Neural cell (in vitro differentiated cells): Measurements from ENCODE around the gene GMDS. TPM values are rescaled to one million over a fixed set of nuclear protein-coding genes. Genes with fewer than 3 reads are reported as not detected.

Source experiments
- H2AFZ ChIP-seq: fragments of 200-600, 300-800 bp; sonication (generic), shearing (Covaris generic); 2 replicates; pipeline ENCODE4 v1.6.0; 2014; ENCODE audit warnings: low read depth, mild to moderate bottlenecking, antibody characterized with exemption, low read length, moderate library complexity
- H3F3A ChIP-seq: fragments of 200-600 bp; shearing (Covaris generic); 2 replicates; pipeline ENCODE4 v1.6.1; 2016; ENCODE audit warnings: mild to moderate bottlenecking, moderate library complexity, mixed read lengths, antibody characterized with exemption, low read length; ENCODE audit not compliant: insufficient read depth, poor library complexity, severe bottlenecking
- H3K27ac ChIP-seq: fragments of 200-600, 300-800 bp; sonication (generic), shearing (Covaris generic); 2 replicates; pipeline ENCODE4 v1.5.1; 2014; ENCODE audit warnings: mild to moderate bottlenecking, low read length, moderate library complexity
- H3K27me3 ChIP-seq: fragments of 300-800, 200-600 bp; sonication (generic), shearing (Covaris generic); 2 replicates; pipeline ENCODE4 v1.6.0; 2014; ENCODE audit warnings: mild to moderate bottlenecking, low read depth, low read length, moderate library complexity; ENCODE audit not compliant: insufficient read depth
- H3K36me3 ChIP-seq: fragments of 300-800, 200-600 bp; sonication (generic), shearing (Covaris generic); 2 replicates; pipeline ENCODE4 v1.5.1; 2014; ENCODE audit warnings: mild to moderate bottlenecking, antibody characterized with exemption, low read length, moderate library complexity; ENCODE audit not compliant: insufficient read depth
- H3K4me2 ChIP-seq: fragments of 300-800, 200-600 bp; sonication (generic), shearing (Covaris generic); 2 replicates; pipeline ENCODE4 v1.6.0; 2014; ENCODE audit warnings: mild to moderate bottlenecking, low read length
- H3K4me3 ChIP-seq: fragments of 300-800, 200-600 bp; sonication (generic), shearing (Covaris generic); 2 replicates; pipeline ENCODE4 v1.5.1; 2014; ENCODE audit warnings: mild to moderate bottlenecking, low read length, moderate library complexity
- H3K79me2 ChIP-seq: fragments of 200-600 bp; shearing (Covaris generic); replicated peaks from 2 replicates; pipeline ENCODE4 v1.6.0; 2014; ENCODE audit warnings: mild to moderate bottlenecking, low read length, moderate library complexity; ENCODE audit not compliant: insufficient read depth
- H3K9ac ChIP-seq: fragments of 300-800, 200-600 bp; sonication (generic), shearing (Covaris generic); 2 replicates; pipeline ENCODE4 v1.6.1; 2016; ENCODE audit warnings: mild to moderate bottlenecking, low read length, mixed read lengths
- H3K9me2 ChIP-seq: fragments of 200-600 bp; shearing (Covaris generic); 2 replicates; pipeline ENCODE4 v1.6.1; 2016; ENCODE audit warnings: mild to moderate bottlenecking, low read length, mixed read lengths; ENCODE audit not compliant: insufficient read depth
- H3K9me3 ChIP-seq: fragments of 200-600, 300-800 bp; sonication (generic), shearing (Covaris generic); 2 replicates; pipeline ENCODE4 v1.6.1; 2016; ENCODE audit warnings: mild to moderate bottlenecking, mixed run types, low read length, moderate library complexity, mixed read lengths
- H4K20me1 ChIP-seq: fragments of 200-600 bp; shearing (Covaris generic); 2 replicates; pipeline ENCODE4 v1.6.1; 2016; ENCODE audit warnings: mild to moderate bottlenecking, mixed run types; ENCODE audit not compliant: insufficient read depth
- CTCF ChIP-seq: fragments of 450-650 bp; IDR thresholded peaks from 2 replicates; pipeline ENCODE4 v1.5.1; 2014; ENCODE audit warnings: antibody characterized with exemption, mild to moderate bottlenecking, moderate library complexity; ENCODE audit not compliant: poor library complexity, severe bottlenecking
- EP300 ChIP-seq: fragments of 450-650 bp; conservative IDR thresholded peaks from 2 replicates; pipeline ENCODE4 v1.6.1; 2014; ENCODE audit warnings: antibody characterized with exemption, mild to moderate bottlenecking, moderate library complexity; ENCODE audit not compliant: poor library complexity, severe bottlenecking
- EZH2 ChIP-seq: fragments of 200-600, 300-800 bp; shearing (Covaris generic), sonication (generic); IDR thresholded peaks from 2 replicates; pipeline ENCODE4 v1.6.1; 2014; ENCODE audit warnings: antibody characterized with exemption, low read length, borderline replicate concordance, mild to moderate bottlenecking; ENCODE audit not compliant: insufficient read depth, poor library complexity, severe bottlenecking
- MXI1 ChIP-seq: fragments of 450-650 bp; conservative IDR thresholded peaks from 2 replicates; pipeline ENCODE4 v1.6.1; 2014; ENCODE audit warnings: antibody characterized with exemption, mild to moderate bottlenecking; ENCODE audit not compliant: poor library complexity, severe bottlenecking
- POLR2AphosphoS5 ChIP-seq: IDR thresholded peaks from 2 replicates; pipeline ENCODE4 v1.6.1; 2012
- RAD21 ChIP-seq: fragments of 450-650 bp; conservative IDR thresholded peaks from 2 replicates; pipeline ENCODE4 v1.6.1; 2014; ENCODE audit warnings: antibody characterized with exemption, mild to moderate bottlenecking, moderate library complexity
- SMC3 ChIP-seq: fragments of 450-650 bp; conservative IDR thresholded peaks from 2 replicates; pipeline ENCODE4 v1.6.1; 2014; ENCODE audit warnings: antibody characterized with exemption, mild to moderate bottlenecking, moderate library complexity; ENCODE audit not compliant: poor library complexity
- TAF1 ChIP-seq: IDR thresholded peaks from 2 replicates; pipeline ENCODE4 v1.6.1; 2012; ENCODE audit warnings: low read depth
- polyA plus RNA-seq: library from polyadenylated mRNA; depleted of rRNA; stranded (reverse); fragments of >200 nt; gene quantifications from 2 replicates; pipeline ENCODE4 v1.2.3, GENCODE V29; 2014
- TF ChIP-seq, protein P1 (sequence below): IDR thresholded peaks from 2 replicates; pipeline ENCODE4 v1.6.1; 2012; ENCODE audit warnings: borderline replicate concordance

GMDS gene
- polyA plus RNA-seq, 1 donor from 2014 or later = 11.4 TPM

DNA sequence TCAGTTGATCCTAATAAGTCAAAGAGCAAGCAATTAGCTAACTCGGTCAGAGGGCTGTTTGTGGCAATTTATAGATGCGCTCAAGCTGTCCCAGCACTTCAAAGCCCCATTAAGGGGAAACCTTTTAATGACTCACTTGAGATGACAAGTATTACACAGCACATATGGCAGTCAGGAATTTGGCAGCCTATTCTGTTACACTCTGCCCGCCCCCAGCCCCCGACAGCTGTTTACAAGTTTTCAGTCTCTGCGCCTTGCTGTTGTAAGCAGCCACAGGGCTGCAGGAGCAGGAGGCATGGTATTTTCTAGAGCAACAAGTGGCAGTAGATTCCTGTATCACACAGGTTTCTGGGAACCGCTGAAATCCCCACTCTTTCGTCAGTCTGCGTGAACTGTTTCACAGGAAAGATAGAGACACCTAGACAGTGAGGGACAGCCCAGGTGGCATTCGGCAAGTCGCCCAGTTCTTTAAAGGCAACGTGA is 372.7 kb downstream of the GMDS start:
- no peak overlapping the region for H3K4me2 ChIP-seq

DNA sequence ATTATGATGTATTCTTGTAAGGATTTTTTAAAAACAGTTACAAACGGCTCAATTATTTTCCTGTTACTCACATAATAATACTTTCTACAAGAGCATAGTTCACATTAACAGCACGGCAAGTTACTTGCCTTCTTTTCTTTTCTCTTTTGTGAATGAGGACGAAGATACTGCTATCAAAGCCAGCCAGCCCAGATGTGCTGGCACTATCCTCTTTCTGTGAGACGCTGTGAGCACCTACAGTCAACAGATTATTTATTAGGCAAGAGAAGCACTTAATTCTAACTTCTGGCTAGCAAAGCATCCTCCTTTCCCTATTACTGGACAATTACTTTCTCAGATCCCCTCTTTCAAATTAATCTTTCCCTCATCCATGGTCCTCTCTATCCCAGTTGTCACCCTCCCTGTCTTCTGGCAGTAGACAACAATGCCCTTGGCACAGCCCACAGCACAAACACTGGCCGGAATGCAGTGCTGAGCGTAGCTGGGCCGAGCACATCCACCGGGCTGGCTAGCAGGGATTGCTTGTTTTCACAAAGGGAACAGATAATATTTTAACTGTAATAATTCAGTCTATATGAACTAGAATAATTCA is 373.6 kb downstream of the GMDS start:
- TF ChIP-seq RAD21 (no peak), MXI1 (no peak), CTCF (no peak), TAF1 (no peak), EP300 (no peak), POLR2AphosphoS5 (no peak), SMC3 (no peak), EZH2 (no peak)
- TF ChIP-seq, protein P1, sequence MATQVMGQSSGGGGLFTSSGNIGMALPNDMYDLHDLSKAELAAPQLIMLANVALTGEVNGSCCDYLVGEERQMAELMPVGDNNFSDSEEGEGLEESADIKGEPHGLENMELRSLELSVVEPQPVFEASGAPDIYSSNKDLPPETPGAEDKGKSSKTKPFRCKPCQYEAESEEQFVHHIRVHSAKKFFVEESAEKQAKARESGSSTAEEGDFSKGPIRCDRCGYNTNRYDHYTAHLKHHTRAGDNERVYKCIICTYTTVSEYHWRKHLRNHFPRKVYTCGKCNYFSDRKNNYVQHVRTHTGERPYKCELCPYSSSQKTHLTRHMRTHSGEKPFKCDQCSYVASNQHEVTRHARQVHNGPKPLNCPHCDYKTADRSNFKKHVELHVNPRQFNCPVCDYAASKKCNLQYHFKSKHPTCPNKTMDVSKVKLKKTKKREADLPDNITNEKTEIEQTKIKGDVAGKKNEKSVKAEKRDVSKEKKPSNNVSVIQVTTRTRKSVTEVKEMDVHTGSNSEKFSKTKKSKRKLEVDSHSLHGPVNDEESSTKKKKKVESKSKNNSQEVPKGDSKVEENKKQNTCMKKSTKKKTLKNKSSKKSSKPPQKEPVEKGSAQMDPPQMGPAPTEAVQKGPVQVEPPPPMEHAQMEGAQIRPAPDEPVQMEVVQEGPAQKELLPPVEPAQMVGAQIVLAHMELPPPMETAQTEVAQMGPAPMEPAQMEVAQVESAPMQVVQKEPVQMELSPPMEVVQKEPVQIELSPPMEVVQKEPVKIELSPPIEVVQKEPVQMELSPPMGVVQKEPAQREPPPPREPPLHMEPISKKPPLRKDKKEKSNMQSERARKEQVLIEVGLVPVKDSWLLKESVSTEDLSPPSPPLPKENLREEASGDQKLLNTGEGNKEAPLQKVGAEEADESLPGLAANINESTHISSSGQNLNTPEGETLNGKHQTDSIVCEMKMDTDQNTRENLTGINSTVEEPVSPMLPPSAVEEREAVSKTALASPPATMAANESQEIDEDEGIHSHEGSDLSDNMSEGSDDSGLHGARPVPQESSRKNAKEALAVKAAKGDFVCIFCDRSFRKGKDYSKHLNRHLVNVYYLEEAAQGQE = no peak
- H3K27me3 ChIP-seq = no peaks in the 10 kb centered on the region
- no peaks in the 10 kb centered on the region for H3K9me3 ChIP-seq
- no peak overlapping the region for H3K27ac ChIP-seq
- H3K9ac ChIP-seq = no peak overlapping the region
- no peaks in the 10 kb centered on the region for H3K36me3 ChIP-seq
- H3K79me2 ChIP-seq = no peaks in the 10 kb centered on the region
- no peak overlapping the region for H3K4me3 ChIP-seq
- H4K20me1 ChIP-seq = no peaks in the 10 kb centered on the region
- H3K9me2 ChIP-seq = no peaks in the 10 kb centered on the region
- no peak overlapping the region for H3K4me2 ChIP-seq
- H2AFZ ChIP-seq = no peak overlapping the region
- H3F3A ChIP-seq = no peaks in the 10 kb centered on the region

More for the DNA sequence above, 372.7 kb downstream of the GMDS start:
- no peaks in the 10 kb centered on the region for H3F3A ChIP-seq
- H3K79me2 ChIP-seq = no peaks in the 10 kb centered on the region
- no peak overlapping the region for H3K4me3 ChIP-seq
- no peaks in the 10 kb centered on the region for H3K9me3 ChIP-seq
- H3K36me3 ChIP-seq = no peaks in the 10 kb centered on the region
- no peaks in the 10 kb centered on the region for H4K20me1 ChIP-seq
- no peak for TF ChIP-seq TAF1
- no peak overlapping the region for H3K27ac ChIP-seq
- H2AFZ ChIP-seq = no peak overlapping the region
- H3K9me2 ChIP-seq = no peaks in the 10 kb centered on the region
- H3K27me3 ChIP-seq = no peaks in the 10 kb centered on the region
- no peak overlapping the region for H3K9ac ChIP-seq
